Mesothelial cell of epicardium (in vitro differentiated cells): ENCODE data around the gene ULK1. TPM values are rescaled to one million over a fixed set of nuclear protein-coding genes. Genes with fewer than 3 reads are reported as not detected.

Experiments used
- DNase-seq, 2 experiments: peaks; one replicate each; pipeline ENCODE4 v3.0.0; 2021; ENCODE audit warnings: low spot score in 2 of 2; ENCODE audit not compliant: unreplicated experiment in 2 of 2
- H3K27ac Mint-ChIP-seq: 2 replicates; pipeline ENCODE4 v1.8.0; 2021; ENCODE audit warnings: mixed read lengths
- H3K27me3 Mint-ChIP-seq: 2 replicates; pipeline ENCODE4 v1.8.0; 2021; ENCODE audit warnings: low read depth, mixed read lengths
- H3K36me3 Mint-ChIP-seq: 2 replicates; pipeline ENCODE4 v1.8.0; 2021; ENCODE audit warnings: mixed read lengths
- H3K4me1 Mint-ChIP-seq: 2 replicates; pipeline ENCODE4 v1.8.0; 2021; ENCODE audit warnings: mixed read lengths
- H3K4me3 Mint-ChIP-seq: 2 replicates; pipeline ENCODE4 v1.8.0; 2021; ENCODE audit warnings: mild to moderate bottlenecking, moderate library complexity, mixed read lengths
- H3K9me3 Mint-ChIP-seq: 2 replicates; pipeline ENCODE4 v1.8.0; 2021; ENCODE audit warnings: mixed read lengths
- CTCF ChIP-seq: fragments of 200-600 bp; sonication (generic); IDR thresholded peaks from one replicate; pipeline ENCODE4 v1.5.0; 2021; ENCODE audit warnings: antibody characterized with exemption; ENCODE audit not compliant: unreplicated experiment
- total RNA-seq: library from RNA; stranded (reverse); gene quantifications from 3 replicates; pipeline ENCODE4 v1.2.1, GENCODE V29; 2021

Gene ULK1
- total RNA-seq, 1 donor from 2014 or later = 104 TPM

- Mint-ChIP-seq H3K27me3 (peaks cover 5% of the 10 kb centered on the region), H3K27ac (no peak overlapping the region), H3K4me1 (no peaks in the 10 kb centered on the region), H3K36me3 (no peaks in the 10 kb centered on the region), H3K9me3 (no peaks in the 10 kb centered on the region), H3K4me3 (no peak overlapping the region)
- no peak for DNase-seq
- no peak for TF ChIP-seq CTCF
Observed at GRCh38 chr12:131853832-131854797, 40.3 kb upstream of the ULK1 start.

GRCh38 chr12:131854861-131855476, 39.5 kb upstream of the ULK1 start:
- TF ChIP-seq CTCF = no peak
- peaks cover 5% of the 10 kb centered on the region for H3K27me3 Mint-ChIP-seq
- no peaks in the 10 kb centered on the region for H3K36me3 Mint-ChIP-seq
- H3K27ac Mint-ChIP-seq = no peak overlapping the region
- peaks cover 3% of the 10 kb centered on the region for H3K4me1 Mint-ChIP-seq
- no peaks in the 10 kb centered on the region for H3K9me3 Mint-ChIP-seq
- H3K4me3 Mint-ChIP-seq = no peak overlapping the region
- DNase-seq = no peak

- H3K27ac Mint-ChIP-seq = no peak overlapping the region
- TF ChIP-seq CTCF = no peak
- H3K4me1 Mint-ChIP-seq = peaks cover 9% of the 10 kb centered on the region
- H3K36me3 Mint-ChIP-seq = no peaks in the 10 kb centered on the region
- H3K4me3 Mint-ChIP-seq = no peak overlapping the region
- no peak for DNase-seq
- peaks cover 5% of the 10 kb centered on the region for H3K27me3 Mint-ChIP-seq
- H3K9me3 Mint-ChIP-seq = no peaks in the 10 kb centered on the region
Observed at GRCh38 chr12:131855521-131856142, 38.8 kb upstream of the ULK1 start.

- Mint-ChIP-seq H3K4me1 (peaks cover 13% of the 10 kb centered on the region), H3K27me3 (peaks cover 5% of the 10 kb centered on the region), H3K4me3 (no peak overlapping the region), H3K36me3 (no peaks in the 10 kb centered on the region), H3K27ac (no peak overlapping the region), H3K9me3 (no peaks in the 10 kb centered on the region)
- TF ChIP-seq CTCF = no peak
- DNase-seq = no peak
Observed at GRCh38 chr12:131856366-131857097, 37.9 kb upstream of the ULK1 start.
